DMS153 treated with DMSO at 0.1 percent for 48 hours (cell line): ENCODE measurements around the gene NKAIN4.

ENCODE experiments used
- DNase-seq: peaks from one replicate; lab custom pipeline; 2025; ENCODE audit not compliant: unreplicated experiment; lab: John Stamatoyannopoulos, UW

NKAIN4 gene

GRCh38 chr20:63220696-63221399 is 33.4 kb downstream of the NKAIN4 start:
- no peak for DNase-seq

- DNase-seq, result no peak
Observed at GRCh38 chr20:63219866-63220521, 34.3 kb downstream of the NKAIN4 start.

- no peak for DNase-seq
Observed at GRCh38 chr20:63219447-63219821, 34.8 kb downstream of the NKAIN4 start.

- DNase-seq, result no peak
Observed at GRCh38 chr20:63218701-63219446, 35.4 kb downstream of the NKAIN4 start.

- DNase-seq, result no peak
Observed at GRCh38 chr20:63217706-63218105, 36.6 kb downstream of the NKAIN4 start.

GRCh38 chr20:63216849-63217471 is 37.3 kb downstream of the NKAIN4 start:
- DNase-seq, result no peak

- DNase-seq, result peak; percentile 95
Observed at GRCh38 chr20:63216041-63216848, 38.0 kb downstream of the NKAIN4 start, which contains the start of gene YTHDF1. Gene YTHDF1 (minus strand): TSS chr20:63216131. CDS start chr20:63215892, 239 bp downstream.

- DNase-seq, result no peak
Observed at GRCh38 chr20:63215101-63216040, 38.9 kb downstream of the NKAIN4 start.

GRCh38 chr20:63214514-63214913 is 39.7 kb downstream of the NKAIN4 start:
- no peak for DNase-seq

- no peak for DNase-seq
Observed at GRCh38 chr20:63212792-63213191, 41.5 kb downstream of the NKAIN4 start.

GRCh38 chr20:63212393-63212730 is 41.9 kb downstream of the NKAIN4 start:
- no peak for DNase-seq

- no peak for DNase-seq
Observed at GRCh38 chr20:63210011-63210605, 44.2 kb downstream of the NKAIN4 start.

- DNase-seq, result no peak
Observed at GRCh38 chr20:63208346-63208909, 45.8 kb downstream of the NKAIN4 start.

GRCh38 chr20:63206878-63207277 is 47.4 kb downstream of the NKAIN4 start:
- no peak for DNase-seq

- no peak for DNase-seq
Observed at GRCh38 chr20:63205896-63206295, 48.4 kb downstream of the NKAIN4 start.

- no peak for DNase-seq
Observed at GRCh38 chr20:63204362-63204761, 49.9 kb downstream of the NKAIN4 start.

- DNase-seq, result no peak
Observed at GRCh38 chr20:63202811-63203526, 51.3 kb downstream of the NKAIN4 start.

GRCh38 chr20:63202021-63202420 is 52.2 kb downstream of the NKAIN4 start:
- DNase-seq, result no peak
